Measurements from ENCODE around the gene HDAC11.

DNA sequence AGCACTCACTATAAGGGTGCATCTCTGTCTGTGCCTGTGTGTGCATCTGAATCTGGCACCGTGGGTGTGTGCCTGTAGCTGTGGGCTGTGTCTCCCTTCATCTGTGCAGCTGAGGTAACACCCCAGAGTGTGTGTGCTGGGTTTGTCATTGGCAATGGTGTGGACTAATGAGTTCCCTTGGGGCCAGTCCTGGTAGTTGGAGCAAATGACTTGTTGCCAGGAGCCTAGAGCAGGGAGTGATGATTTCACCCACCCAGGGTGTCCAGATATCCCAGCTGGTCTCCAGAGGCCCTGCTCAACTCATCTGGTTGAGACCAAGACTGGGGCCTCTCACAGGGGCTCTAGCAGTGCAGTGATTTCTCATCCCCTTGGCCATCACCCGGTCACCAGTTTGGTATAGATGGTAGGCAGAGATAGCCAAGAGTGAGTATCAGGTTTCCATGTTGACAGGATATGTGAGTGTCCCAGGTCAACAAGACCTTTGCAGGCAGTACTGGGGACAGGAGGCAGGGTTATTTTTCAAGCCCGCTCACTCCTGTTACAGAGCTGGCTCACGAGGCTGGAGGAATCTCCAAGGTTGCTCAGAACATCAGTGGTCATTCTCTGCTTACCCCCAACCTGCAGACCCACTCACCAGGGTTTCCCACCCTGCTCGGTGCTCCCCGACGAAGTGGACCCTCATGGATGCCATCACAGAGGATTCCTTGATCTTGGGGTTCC is 4.1 kb upstream of the HDAC11 start:
- TF ChIP-seq POLR2A (IDR thresholded peaks at IDR 0.05): no peak
- TF ChIP-seq, protein P1, sequence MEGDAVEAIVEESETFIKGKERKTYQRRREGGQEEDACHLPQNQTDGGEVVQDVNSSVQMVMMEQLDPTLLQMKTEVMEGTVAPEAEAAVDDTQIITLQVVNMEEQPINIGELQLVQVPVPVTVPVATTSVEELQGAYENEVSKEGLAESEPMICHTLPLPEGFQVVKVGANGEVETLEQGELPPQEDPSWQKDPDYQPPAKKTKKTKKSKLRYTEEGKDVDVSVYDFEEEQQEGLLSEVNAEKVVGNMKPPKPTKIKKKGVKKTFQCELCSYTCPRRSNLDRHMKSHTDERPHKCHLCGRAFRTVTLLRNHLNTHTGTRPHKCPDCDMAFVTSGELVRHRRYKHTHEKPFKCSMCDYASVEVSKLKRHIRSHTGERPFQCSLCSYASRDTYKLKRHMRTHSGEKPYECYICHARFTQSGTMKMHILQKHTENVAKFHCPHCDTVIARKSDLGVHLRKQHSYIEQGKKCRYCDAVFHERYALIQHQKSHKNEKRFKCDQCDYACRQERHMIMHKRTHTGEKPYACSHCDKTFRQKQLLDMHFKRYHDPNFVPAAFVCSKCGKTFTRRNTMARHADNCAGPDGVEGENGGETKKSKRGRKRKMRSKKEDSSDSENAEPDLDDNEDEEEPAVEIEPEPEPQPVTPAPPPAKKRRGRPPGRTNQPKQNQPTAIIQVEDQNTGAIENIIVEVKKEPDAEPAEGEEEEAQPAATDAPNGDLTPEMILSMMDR (IDR thresholded peaks at IDR 0.05): no peak
